ENCODE measurements around the gene MFN2.
"Not testable (repeated sequence)": the region's sequence is repeated elsewhere in the genome, so short reads cannot be mapped to it uniquely, and the experiment has no call there.

The MFN2 gene

GRCh38 chr1:12028957-12029511 lies 48.8 kb downstream of the MFN2 start:
- DNase-seq: no peak

DNA sequence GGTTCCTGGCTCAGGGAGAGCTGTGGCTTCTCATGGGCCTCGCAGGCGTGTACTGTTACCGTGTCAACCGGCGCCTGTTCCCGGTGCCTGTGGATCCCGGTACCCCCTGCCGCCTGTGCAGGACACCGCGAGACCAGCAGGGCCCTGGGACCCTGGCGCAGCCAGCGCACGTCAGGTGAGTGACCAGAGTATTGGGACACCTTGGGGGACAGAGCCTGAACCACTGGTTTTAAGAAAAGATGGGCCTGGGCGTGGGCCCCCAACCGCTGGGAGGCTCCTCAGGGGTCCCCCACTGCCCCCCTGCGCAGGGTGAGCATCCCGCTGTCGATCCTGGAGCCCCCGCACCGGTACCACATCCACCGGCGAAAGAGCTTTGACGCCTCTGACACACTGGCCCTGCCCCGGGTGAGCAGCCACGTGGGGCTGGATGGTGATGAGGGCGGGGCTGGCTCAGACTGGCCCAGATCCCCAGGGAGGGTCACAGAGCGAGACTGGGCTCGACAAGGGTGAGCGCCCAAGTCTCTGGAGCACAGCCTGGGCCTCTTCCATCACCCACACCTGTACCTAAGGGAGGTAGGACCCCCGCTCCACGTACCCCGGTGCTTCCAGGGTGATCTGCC lies 49.6 kb downstream of the MFN2 start:
- DNase-seq: no peak

DNA sequence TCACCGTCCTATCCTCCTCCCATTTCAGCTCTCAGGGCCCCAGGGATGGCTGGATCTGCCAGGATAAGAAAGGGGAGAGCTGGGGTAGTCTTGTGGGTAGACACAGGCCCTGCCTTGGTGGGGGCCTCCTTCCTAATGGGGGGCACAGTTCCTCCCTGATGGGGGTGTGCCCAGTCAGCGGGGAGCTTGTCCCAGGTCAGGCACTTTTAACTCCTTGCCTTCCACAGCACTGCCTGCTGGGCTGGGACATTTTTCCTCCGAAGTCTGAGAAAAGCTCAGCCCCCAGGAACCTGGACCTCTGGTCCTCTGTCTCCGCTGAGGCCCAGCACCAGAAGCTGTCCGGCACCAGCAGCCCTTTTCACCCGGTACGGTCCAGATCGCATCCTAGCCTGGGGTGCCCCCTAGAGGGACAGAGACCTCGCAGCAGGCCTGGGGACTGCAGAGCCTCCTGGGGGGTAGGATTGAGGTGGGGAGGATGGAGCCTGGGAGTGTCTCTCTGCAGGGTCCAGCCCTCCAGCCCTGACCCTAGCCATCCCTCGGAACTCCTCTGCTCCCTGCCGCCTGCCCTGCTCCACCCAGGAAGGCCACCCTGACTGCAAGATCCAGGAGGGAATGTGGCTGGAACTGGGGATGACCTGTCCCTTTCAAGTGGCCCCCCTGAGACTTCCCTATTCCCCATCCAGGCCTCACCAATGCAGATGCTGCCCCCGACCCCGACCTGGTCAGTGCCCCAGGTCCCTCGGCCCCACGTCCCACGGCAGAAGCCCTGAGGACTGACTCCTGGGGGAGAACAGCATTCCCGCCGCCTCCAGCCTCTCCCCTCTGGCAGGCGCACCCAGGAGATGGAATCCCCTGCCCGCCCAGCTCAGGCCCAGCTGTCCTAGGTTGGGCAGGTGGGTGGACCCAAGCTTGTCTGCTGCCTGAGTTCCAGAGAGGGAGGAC lies 51.1 kb downstream of the MFN2 start:
- DNase-seq: no peak

GRCh38 chr1:12032161-12032621 lies 51.9 kb downstream of the MFN2 start:
- no peak for DNase-seq

GRCh38 chr1:12033441-12033840 lies 53.2 kb downstream of the MFN2 start:
- DNase-seq: not testable (repeated sequence)

DNA sequence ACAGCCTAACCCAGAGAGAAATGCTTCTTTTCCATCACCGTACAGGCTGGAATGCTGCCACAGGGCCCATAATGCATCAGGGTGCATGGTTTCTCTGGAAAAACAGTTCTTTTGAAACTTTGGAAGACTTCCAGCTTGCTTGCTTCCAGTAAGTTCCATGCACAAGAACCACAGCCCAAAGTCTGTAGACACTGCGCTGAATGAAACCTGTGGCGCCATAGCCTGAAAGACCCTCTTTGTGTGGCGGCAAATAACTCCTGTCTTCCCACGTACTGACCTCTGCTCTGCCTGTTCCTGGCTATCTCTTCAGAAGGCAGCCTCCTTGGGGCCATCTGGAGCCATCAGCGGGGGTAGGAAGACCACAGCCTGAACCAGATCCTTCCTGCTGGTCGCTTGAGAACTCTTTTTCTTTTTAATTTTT lies 54.1 kb downstream of the MFN2 start:
- DNase-seq: peak; percentile 52

DNA sequence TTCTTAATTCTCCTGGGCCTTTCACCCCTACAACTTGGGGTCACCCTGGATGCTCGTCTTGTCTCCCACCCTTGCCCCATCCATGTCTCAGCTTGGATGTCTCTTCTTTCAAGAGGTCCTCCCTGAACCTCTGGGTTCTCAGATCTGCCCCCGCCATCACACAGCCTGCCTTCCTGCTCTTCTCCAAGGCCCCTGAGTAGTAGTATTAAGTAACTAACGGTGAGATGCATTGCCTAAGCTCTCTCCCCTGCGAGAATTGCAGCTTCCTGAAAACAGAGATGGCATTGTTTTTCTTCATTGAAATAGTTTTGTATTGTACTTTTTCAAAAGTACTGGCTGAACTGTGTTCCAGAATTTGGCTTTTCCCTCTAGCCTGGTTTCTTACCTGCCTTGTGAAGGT lies 55.1 kb downstream of the MFN2 start:
- DNase-seq: no peak

GRCh38 chr1:12037486-12038355 lies 57.5 kb downstream of the MFN2 start:
- DNase-seq: no peak

- DNase-seq: no peak
Observed at GRCh38 chr1:12038356-12039163, 58.3 kb downstream of the MFN2 start.

DNA sequence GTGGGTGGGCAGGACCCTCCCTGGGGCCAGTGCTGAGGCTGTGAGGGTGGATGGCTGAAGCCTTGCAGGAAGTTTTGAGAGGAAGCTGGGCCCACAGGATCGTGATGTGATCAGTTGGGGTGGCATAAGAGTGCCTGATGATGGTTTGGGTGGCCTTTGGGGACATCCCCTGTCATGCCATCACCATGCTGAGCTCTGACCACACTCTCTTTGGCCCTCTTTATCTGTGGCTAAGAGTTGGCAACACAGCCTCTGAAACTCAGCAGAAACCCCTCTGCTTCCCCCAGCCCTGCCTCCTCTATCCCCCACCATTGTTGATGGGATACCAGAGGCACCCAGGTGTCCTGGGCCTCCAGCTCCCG lies 58.9 kb downstream of the MFN2 start:
- DNase-seq: no peak

DNA sequence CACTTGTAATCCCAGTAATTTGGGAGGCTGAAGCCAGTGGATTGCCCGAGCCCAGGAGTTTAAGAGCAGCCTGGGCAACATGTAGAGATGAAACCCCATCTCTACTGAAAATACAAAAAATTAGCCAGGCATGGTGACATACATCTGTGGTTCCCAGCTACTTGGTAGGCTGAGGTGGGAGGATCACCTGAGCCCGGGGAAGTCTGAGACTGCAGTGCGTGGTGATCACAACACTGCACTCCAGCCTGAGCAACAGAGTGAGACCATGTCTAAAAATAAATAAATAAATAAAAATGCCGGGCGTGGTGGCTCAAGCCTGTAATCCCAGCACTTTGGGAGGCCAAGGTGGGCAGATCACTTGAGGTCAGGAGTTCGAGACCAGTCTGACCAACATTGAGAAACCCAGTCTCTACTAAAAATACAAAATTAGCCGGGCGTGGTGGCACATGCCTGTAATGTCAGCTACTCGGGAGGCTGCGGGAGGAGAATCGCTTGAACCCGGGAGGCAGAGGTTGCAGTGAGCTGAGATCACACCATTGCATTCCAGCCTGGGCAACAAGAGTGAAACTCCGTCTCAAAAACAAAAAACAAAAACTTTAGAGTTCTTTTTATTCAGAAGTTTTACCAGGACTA lies 59.7 kb downstream of the MFN2 start:
- not testable (repeated sequence) for DNase-seq

DNA sequence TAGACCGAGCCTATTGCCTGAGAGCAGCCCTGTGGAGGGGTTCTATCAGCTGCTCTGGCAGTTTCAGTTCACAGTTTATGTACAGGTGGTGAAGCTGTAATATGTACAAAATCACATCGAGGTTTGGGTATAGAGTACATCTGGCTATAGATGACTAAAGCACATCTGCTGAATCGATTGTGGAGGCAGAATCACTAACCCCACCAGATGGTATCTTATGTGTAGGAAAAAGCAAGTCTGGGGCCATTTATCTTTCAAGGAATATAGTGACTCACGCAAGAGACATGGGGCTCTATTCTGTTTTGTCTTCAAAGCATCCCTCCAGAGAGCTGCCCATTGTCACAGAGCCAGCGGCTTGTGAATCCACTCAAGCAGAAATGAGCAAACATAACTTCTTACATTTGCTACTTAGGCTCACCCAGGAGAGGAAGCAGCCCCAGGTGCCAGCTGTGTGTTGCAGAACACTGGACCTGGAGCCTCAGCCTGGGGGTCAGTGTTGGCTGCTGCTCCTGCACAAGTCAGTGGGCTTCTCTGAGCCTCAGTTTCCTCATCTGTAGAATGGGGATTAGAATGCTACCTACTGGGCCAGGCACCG lies 60.3 kb downstream of the MFN2 start:
- DNase-seq: peak; percentile 98

- not testable (repeated sequence) for DNase-seq
Observed at GRCh38 chr1:12044187-12044877, 64.1 kb downstream of the MFN2 start.

- DNase-seq: no peak
Observed at GRCh38 chr1:12046749-12047119, 66.5 kb downstream of the MFN2 start.

DNA sequence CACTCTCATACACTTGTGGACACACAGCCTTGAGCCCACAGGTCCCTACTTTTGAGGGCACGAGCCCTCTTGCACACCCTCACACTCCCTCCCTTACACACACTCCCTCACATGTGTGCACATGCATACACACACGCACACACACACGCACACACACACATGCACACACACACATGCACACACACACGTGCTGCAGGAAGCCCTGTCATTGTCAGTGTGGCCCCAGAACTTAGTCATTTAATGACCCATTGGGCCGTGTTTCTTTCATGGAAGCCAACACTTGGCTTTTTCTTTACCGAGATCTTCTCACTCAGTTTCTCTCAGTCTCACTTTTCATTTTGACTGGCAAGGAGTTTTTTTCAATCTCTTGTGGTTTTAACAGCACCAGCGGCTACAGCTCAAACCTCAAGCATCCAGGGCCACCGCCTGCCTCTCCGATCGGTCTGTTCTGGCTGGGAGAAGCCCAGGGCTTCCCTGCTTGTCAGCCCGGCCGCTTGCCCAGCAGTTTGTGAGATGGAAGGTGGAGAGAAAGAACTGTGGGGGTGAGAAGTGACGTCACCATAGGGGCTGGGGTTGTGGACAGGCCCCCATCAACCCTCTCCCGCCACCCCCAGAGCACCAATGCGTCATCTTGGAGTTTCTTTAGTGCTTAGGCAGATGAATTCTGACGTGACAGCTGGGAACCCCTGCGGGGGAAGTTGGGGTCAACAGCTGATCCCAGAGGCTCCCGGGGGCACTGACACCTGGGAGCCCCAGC lies 67.1 kb downstream of the MFN2 start:
- DNase-seq: peak; percentile 59

- DNase-seq: no peak
Observed at GRCh38 chr1:12048372-12048771, 68.1 kb downstream of the MFN2 start.

GRCh38 chr1:12049616-12050015 lies 69.4 kb downstream of the MFN2 start:
- no peak for DNase-seq

DNA sequence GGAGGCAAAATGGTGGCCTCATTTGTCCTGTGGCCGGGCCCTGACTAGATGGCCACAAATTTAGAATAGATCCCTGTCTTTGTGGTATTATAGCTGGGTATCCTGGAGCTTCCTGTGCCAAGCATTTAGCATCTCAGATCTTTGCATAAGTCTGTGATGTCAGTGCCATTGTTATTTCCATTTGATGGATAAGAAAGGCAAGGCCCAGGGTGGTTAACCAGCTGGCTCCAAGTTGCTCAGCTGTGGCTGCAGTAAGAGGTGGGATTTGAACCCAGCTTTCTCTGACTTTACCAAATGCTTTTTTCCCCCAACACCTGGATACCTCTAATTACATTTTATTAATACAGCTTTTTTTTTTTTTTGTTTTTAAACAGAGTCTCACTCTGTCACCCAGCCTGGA lies 71.1 kb downstream of the MFN2 start:
- no peak for DNase-seq

- DNase-seq: peak; percentile 81
Observed at GRCh38 chr1:12052008-12052573, 71.8 kb downstream of the MFN2 start.

All from fibroblast of skin of abdomen (primary cell).